Amniotic epithelial cell (primary cell): ENCODE measurements around the gene MON1A.
"Not testable (repeated sequence)": the region's sequence is repeated elsewhere in the genome, so short reads cannot be mapped to it uniquely, and the experiment has no call there.

Experiments
- DNase-seq: peaks from one replicate; pipeline ENCODE4 v3.0.0-alpha.2; 2010; ENCODE audit warnings: low read depth

The MON1A gene

GRCh38 chr3:49929291-49930167 is at the start of gene MON1A:
TSS of gene MON1A (minus strand) at chr3:49929811. CDS start at chr3:49913346, 16,465 bp downstream.
- peak; percentile 90 for DNase-seq

- DNase-seq: no peak
These were observed 47.3 kb upstream of the MON1A start for GRCh38 chr3:49976942-49977341.

GRCh38 chr3:49972656-49973055 is 43.0 kb upstream of the MON1A start:
- peak; percentile 22 for DNase-seq

GRCh38 chr3:49968346-49968745 is 38.7 kb upstream of the MON1A start:
- DNase-seq: no peak

GRCh38 chr3:49967291-49967690 is 37.7 kb upstream of the MON1A start:
- DNase-seq: peak; percentile 61

GRCh38 chr3:49966233-49966942 is 36.8 kb upstream of the MON1A start:
- DNase-seq: peak; percentile 26

- DNase-seq: no peak
These were observed 26.0 kb upstream of the MON1A start for GRCh38 chr3:49955636-49956035.

- DNase-seq: no peak
These were observed 23.3 kb upstream of the MON1A start for GRCh38 chr3:49952924-49953323.

GRCh38 chr3:49942651-49943050 is 13.0 kb upstream of the MON1A start:
- DNase-seq: no peak

- no peak for DNase-seq
These were observed 11.1 kb upstream of the MON1A start for GRCh38 chr3:49940667-49941249.

- DNase-seq: peak; percentile 98
These were observed 10.5 kb upstream of the MON1A start, which contains the start of gene RBM6 for GRCh38 chr3:49939858-49940666. TSS of gene RBM6 (plus strand) at chr3:49940150. CDS start at chr3:49962642, 22,492 bp downstream.

- peak; percentile 58 for DNase-seq
These were observed 7.5 kb upstream of the MON1A start for GRCh38 chr3:49937090-49937489.

GRCh38 chr3:49932281-49932680 is 2.7 kb upstream of the MON1A start:
- not testable (repeated sequence) for DNase-seq

GRCh38 chr3:49930922-49931321 is 1.3 kb upstream of the MON1A start:
- no peak for DNase-seq

- no peak for DNase-seq
These were observed 618 bp upstream of the MON1A start for GRCh38 chr3:49930168-49930690.

GRCh38 chr3:49928481-49929017 is 1.1 kb downstream of the MON1A start:
- DNase-seq: no peak

- no peak for DNase-seq
These were observed 1.8 kb downstream of the MON1A start for GRCh38 chr3:49927798-49928197.

GRCh38 chr3:49926117-49926728 is 3.4 kb downstream of the MON1A start:
- no peak for DNase-seq

GRCh38 chr3:49925485-49925884 is 4.1 kb downstream of the MON1A start:
- no peak for DNase-seq

- peak; percentile 72 for DNase-seq
These were observed 4.9 kb downstream of the MON1A start for GRCh38 chr3:49924683-49925082.
